Retina (tissue), 1 donor: ENCODE measurements around the gene CXorf49B.
"Not testable (repeated sequence)": the region's sequence is repeated elsewhere in the genome, so short reads cannot be mapped to it uniquely, and the experiment has no call there.

Source experiments
- DNase-seq: peaks from one replicate; pipeline ENCODE4 v3.0.0-alpha.2; 2016

The CXorf49B gene

DNA sequence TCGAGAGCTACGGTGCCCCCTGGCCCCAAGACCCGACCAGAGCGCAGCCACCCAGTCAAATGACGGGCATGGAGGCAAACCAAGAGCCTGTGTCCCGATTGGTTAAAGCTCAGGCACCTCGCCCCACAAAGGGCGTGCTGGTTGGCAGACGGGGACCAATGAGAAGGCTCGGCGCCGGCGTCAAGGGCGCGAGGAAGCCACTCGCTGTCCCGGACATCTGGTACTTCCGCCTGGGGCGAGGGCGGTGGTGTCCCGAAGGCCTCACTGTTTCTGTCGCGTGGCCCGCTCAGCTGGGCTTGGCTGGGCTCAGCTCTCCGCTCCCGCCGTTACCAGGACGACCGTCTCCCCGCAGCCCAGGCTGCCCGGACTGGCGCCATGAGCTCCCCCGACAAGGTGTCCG lies at the start of gene CXorf49B:
Gene CXorf49B (plus strand): TSS at position 301 of the 400 bp plus-strand sequence. CDS start 75 bp downstream, at position 376.
- DNase-seq: not testable (repeated sequence)

GRCh38 chrX:71714064-71714463 lies 49.1 kb upstream of the CXorf49B start:
- DNase-seq: not testable (repeated sequence)

GRCh38 chrX:71715551-71715950 lies 47.6 kb upstream of the CXorf49B start:
- DNase-seq: not testable (repeated sequence)

DNA sequence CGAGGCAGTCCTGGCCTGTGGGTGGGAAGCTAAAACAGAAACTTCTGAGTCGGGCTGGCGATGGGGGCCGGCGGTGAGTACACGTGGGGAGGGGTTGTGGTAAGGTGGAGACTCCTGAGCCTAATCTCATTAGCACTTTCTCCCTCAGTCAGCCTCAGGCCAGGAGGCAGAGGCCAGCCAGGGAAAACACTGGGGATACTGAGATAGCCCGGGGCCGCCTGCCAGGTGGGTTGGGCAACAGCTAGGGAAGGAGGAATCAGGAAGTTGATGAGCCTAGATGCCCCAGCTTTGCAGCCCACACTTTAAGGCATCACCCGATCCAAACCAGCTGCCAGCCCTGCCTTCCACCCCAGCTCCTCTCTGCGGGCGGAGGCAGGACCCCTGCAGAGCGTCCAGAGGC lies 46.8 kb upstream of the CXorf49B start:
- not testable (repeated sequence) for DNase-seq

DNA sequence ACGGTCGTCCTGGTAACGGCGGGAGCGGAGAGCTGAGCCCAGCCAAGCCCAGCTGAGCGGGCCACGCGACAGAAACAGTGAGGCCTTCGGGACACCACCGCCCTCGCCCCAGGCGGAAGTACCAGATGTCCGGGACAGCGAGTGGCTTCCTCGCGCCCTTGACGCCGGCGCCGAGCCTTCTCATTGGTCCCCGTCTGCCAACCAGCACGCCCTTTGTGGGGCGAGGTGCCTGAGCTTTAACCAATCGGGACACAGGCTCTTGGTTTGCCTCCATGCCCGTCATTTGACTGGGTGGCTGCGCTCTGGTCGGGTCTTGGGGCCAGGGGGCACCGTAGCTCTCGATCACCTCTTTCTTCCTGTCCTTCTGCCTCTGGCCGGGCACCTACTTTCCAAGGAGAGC lies 45.0 kb upstream of the CXorf49B start, which contains the start of gene CXorf49:
Gene CXorf49 (minus strand): TSS at position 101 of the 400 bp plus-strand sequence. CDS start 134 bp downstream, outside the sequence.
- not testable (repeated sequence) for DNase-seq

GRCh38 chrX:71719195-71719594 lies 44.0 kb upstream of the CXorf49B start:
- DNase-seq: not testable (repeated sequence)

GRCh38 chrX:71720289-71720886 lies 42.8 kb upstream of the CXorf49B start:
- not testable (repeated sequence) for DNase-seq

GRCh38 chrX:71760688-71761281 lies 2.4 kb upstream of the CXorf49B start:
- DNase-seq: not testable (repeated sequence)

DNA sequence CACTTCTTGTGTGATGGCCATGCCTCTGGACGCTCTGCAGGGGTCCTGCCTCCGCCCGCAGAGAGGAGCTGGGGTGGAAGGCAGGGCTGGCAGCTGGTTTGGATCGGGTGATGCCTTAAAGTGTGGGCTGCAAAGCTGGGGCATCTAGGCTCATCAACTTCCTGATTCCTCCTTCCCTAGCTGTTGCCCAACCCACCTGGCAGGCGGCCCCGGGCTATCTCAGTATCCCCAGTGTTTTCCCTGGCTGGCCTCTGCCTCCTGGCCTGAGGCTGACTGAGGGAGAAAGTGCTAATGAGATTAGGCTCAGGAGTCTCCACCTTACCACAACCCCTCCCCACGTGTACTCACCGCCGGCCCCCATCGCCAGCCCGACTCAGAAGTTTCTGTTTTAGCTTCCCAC lies 1.7 kb downstream of the CXorf49B start:
- DNase-seq: not testable (repeated sequence)

GRCh38 chrX:71765613-71766012 lies 2.5 kb downstream of the CXorf49B start:
- not testable (repeated sequence) for DNase-seq

DNA sequence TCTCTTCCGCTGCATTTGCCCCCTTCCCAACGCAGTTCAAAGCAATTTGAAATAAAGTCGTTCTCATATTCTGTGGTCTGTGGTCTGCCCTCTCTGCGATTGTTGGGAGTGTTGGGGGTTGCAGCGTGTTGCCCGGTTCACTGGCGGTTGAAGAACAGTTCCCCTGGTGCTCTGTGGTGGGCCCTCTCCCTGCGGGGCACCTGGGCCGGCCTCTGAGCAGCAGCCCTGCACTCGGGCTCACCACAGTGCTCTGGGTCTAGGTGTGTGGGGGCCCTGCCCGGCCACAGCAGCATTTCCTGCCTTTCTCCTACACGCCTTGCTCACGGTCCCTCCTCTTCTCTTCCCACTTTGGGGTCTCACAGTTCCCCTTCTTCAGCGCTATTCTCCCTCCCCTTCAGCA lies 4.0 kb downstream of the CXorf49B start:
- not testable (repeated sequence) for DNase-seq

- not testable (repeated sequence) for DNase-seq
Measured at GRCh38 chrX:71778322-71778721, 15.2 kb downstream of the CXorf49B start.

GRCh38 chrX:71782225-71782949 lies 19.2 kb downstream of the CXorf49B start:
- DNase-seq: not testable (repeated sequence)

DNA sequence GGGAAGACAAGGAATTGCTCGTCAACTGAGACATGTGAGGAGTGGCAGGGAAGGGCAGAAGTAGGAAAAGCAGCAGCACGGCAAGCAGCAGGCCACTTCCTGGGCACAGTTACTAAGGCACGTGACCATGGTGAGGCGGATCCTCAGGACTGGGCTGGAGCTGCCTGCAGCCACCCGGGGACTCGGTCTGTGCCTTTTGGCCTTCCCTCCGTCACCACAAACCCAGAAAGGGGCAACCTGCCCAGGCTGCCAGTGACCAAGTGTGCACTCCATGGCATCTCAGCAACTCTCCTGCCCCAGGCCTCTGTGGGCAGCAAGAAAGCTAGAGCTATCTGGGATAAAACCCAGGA lies 19.8 kb downstream of the CXorf49B start:
- not testable (repeated sequence) for DNase-seq

DNA sequence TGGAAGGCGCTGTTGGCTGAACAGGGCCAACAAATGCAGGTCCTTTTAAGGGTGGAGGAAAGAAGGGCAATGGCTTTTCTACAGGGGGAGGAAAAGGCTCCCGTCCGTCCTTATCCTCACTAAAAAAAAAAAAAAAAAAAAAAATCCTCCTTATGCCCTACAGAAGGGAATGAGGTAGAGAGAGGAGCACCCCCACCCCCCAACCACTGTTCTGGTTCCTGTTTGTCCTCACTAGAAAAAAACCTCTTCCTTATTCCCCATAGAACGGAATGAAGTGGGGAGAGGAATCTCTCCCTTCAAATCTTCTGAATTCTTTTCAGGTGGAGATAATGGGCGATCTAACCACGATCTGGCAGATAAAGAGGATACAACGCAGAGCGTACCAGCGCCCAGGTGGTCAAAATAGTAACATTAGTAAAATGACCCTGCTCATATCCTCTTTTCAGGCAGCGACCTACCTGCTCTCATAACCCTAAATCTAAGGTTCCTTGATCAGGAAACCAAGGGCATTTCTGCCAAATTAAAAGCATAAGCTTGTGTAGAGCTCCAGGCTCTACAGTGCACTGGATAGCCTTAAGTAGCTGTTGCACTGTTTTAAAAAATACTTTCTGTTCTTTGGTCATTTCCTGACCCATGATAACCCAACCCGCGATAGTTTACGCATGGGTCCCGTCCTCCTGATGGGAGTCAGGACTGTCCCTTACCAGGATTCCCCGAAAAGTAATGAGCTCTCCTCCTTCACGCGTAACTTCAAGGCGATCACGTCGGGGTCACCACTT lies 20.6 kb downstream of the CXorf49B start:
- not testable (repeated sequence) for DNase-seq

GRCh38 chrX:71784348-71784983 lies 21.3 kb downstream of the CXorf49B start:
- not testable (repeated sequence) for DNase-seq

DNA sequence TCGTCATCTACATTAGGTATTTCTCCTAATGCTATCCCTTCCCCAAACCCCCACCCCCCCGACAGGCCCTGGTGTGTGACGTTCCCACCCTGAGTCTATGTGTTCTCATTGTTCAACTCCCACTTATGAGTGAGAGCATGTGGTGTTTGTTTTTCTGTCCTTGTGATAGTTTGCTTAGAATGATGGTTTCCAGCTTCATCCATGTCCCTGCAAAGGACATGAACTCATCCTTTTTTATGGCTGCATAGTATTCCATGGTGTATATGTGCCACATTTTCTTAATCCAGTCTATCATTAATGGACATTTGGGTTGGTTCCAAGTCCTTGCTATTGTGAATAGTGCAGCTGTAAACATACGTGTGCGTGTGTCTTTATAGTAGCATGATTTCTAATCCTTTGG lies 43.3 kb downstream of the CXorf49B start:
- DNase-seq: not testable (repeated sequence)

DNA sequence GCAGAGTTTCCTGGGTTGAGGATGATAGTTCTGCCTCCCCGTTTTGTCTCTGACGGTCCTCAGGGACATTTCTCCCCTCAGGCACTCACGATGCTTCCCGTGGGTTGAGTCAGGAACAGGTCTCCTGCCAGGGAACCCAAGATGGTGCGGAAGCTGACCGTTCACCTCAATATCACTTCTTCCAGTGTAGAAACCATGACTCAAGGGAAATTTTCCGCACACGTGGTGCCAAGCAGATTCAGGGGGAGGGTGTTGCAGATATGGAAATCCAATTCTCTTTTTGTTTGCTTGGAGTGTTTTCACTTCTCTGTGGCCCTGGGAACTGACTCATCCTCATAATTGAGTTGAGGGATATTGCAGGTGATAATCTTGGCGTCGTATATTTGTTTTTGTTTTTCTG lies 46.7 kb downstream of the CXorf49B start:
- no peak for DNase-seq

DNA sequence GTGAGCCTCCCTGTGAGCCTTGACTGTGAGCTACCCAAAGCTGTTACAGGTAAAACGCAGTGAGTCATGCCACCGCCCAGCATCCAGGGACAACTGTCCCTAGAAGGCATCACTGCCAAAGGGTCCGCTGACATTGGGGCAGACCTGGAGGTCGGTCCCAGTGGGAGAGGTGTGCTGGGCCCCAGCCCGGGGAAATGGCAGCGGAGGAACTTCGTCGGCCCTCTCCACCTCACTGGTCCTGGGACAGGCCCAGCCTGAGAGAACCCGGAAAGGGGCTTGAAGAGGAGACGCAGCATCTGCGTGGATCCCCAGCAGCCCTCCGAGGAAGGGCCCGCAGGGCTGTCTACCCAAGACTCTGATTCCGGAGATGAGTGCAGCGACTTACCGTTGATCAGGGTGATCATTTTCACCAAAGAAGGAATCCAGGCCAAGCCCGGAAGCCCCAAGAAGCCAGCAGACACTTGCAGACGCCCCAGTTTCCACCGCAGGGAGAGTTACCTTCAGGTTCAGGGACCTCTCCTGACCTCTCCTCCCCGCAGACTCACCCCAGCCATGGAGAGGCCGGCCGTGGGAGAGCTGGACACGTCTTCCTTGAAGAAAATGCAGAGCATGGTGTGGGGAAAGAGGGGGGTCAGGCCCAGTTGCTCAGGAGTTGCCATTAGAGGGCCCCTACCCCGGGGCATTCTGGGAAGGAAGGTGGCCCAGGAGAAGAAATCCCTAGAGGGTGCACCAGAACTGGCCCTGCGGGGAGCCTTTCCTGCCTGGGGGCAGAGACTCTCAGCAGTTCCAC lies 51.2 kb downstream of the CXorf49B start:
- DNase-seq: no peak

- DNase-seq: no peak
Measured at GRCh38 chrX:71815121-71815905, 52.2 kb downstream of the CXorf49B start.

- DNase-seq: no peak
Measured at GRCh38 chrX:71815906-71816156, 52.7 kb downstream of the CXorf49B start.
